SHP77 (cell line): Measurements from ENCODE around the gene DIPK1B.
A peak's percentile ranks its signal among the peaks of the same experiment; 100 is the strongest.

Experiments used
- DNase-seq, 2 experiments: peaks; one replicate each; lab custom pipeline; 2025; lab: John Stamatoyannopoulos, UW

Gene DIPK1B

DNA sequence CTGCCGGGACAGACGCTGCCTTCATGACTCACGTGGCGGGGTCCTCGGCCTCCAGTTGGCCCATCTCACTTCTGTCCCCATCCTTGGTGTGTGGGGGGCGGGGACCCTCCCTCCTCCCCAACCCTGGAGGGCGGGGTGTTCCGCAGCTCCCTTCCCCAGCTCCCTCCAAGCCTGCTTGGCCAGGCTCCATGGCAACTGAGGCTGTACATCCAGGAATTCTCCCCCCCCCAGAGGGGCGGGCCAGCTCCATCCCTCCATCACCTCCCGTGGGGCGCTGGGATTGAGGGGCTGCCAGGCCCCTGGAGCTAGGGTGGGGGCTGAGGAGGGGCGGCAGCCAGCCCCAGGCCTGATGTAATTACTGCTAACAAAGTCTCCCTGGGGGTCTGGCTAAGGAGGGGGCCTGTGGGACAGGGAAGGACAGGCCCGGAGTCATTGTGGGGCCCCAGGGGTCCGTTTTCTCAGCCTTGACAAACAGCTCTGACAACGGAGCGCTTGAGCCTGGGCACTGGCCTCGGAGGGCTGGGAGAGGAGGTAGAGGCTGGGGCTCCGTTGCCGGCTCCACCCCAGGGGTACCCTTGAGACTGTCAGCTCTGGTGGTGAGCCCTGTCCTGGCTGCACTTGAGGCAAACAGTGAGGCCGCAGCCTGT, 8.0 kb downstream of the DIPK1B start:
- no peak for DNase-seq

DNA sequence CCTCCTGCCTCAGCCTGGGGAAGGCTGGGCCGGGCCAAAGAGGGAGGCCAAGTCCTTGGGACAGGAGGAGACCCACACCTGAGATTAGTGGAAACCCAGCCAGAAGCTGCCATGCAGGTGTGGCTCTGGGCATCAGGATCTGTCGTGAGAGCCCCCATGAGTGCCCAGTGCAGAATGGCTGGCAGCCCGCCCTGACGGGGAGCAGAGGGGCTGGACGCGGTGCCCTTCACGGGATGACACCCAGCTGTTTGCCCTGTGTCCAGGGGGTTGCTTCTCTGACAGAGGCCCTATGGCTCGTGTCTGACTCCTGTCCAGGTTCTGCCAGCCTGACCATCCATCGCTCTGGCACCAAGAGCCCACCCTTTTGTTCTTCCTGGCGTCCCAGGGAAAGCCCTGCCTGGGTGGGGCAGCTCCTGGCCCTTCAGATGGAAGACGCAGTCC, 8.5 kb downstream of the DIPK1B start:
- DNase-seq, result no peak

DNA sequence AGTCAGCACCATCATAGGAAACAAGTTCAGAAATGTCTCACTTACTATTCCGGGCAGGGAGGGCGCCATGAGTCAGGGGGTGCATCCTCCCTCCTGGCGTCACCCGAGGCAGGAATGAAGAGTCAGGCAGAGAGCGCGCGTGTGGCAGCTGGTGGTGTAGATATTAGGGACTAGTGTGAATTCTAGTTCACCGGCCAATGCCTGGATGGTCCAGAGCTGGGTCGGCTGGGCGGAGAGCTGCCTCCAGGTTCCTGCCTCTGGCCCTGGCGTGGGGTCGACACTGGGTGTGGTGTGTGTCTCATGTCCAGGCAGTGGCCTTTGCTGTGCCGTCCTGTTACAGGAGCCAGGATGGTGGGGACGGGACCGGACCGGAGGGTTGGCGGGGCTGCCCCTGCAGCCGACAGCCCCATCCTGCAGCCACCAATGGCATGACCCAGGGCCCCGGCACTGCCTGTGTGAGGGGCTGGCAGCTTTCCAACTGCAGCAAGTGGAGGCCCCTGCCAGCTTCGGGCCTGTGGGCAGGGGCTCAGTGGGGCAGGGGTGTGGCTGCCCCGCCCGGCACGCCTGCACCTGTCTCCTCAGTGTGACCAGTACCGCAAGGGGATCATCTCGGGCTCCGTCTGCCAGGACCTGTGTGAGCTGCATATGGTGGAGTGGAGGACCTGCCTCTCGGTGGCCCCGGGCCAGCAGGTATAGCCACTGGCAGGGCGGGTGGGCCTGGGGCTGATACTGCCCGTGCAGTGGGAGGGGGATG, 9.1 kb downstream of the DIPK1B start:
- peak in 1 of 2 experiments; percentile 33 for DNase-seq

DNA sequence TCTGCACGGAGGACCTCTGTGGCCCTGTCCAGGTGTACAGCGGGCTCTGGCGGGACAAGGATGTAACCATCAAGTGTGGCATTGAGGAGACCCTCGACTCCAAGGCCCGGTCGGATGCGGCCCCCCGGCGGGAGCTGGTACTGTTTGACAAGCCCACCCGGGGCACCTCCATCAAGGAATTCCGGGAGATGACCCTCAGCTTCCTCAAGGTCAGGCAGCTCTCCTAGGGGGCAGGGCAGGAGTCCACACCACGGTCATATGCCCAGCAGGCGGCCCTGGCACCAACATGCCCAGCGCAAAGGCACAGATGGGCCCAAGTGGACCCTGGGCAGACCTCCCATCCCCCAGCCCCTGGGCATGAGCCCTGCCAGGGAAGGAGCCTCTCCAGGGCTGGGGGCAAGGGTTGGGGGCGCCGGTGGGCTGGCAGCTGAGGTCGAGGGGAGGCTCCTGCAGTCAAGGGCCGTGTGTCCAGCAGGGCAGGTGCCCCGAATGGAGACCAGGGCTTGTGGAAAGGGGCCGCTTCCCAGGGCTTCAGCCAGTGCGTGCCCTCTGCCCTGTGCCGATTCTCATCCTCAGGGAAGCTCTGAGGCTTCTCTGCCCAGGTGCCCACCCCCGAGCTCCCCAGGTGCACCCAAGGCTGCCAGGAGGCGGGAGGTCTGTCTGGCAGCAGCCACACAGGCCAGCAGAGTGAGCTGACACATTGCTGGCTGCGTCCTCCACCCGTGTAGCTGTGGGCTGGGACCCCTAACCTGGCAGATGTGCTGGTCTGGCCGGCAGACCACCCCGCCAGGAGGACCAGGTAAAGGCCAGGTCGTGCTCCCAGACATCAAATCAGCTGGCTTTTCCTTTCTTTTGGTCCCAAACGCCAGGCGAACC, 10.0 kb downstream of the DIPK1B start:
- no peak for DNase-seq

DNA sequence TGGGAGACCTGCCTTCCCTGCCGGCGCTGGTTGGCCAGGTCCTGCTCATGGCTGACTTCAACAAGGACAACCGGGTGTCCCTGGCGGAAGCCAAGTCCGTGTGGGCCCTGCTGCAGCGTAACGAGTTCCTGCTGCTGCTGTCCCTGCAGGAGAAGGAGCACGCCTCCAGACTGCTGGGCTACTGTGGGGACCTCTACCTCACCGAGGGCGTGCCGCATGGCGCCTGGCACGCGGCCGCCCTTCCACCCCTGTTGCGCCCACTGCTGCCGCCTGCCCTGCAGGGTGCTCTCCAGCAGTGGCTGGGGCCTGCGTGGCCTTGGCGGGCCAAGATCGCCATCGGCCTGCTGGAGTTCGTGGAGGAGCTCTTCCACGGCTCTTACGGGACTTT, 10.6 kb downstream of the DIPK1B start:
- DNase-seq, result no peak

DNA sequence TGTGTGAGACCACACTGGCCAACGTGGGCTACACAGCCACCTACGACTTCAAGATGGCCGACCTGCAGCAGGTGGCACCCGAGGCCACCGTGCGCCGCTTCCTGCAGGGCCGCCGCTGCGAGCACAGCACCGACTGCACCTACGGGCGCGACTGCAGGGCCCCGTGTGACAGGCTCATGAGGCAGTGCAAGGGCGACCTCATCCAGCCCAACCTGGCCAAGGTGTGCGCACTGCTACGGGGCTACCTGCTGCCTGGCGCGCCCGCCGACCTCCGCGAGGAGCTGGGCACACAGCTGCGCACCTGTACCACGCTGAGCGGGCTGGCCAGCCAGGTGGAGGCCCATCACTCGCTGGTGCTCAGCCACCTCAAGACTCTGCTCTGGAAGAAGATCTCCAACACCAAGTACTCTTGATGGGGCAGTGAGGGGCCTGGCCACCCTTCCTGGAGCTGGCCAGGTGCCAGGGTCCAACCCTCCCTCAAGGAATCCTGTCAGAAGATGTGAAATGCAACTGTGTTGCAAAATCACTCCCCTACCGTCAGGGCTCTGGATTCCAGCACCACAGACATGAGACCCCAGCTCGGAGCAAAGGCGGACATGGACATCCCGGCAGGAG, 11.1 kb downstream of the DIPK1B start:
- DNase-seq, result no peak

DNA sequence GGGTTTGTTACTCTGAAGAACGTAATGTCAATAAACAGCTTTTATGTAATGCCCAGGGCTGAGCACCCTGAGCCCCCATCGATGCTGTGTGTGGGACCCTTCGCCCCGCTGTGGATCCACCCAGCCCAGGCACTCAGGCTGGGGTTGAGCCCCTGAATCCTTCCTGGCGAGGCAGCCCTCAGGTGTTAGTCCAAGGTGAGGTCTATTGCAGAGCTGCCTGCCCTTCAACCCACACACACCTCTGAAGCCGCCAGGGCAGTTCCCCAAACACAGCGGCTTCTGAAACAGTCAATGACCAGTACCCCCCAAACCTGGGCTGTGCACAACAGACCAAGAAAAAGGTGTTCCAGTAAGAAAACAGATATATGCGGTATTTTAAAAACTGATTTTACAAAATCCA, 11.6 kb downstream of the DIPK1B start:
- DNase-seq, result no peak

DNA sequence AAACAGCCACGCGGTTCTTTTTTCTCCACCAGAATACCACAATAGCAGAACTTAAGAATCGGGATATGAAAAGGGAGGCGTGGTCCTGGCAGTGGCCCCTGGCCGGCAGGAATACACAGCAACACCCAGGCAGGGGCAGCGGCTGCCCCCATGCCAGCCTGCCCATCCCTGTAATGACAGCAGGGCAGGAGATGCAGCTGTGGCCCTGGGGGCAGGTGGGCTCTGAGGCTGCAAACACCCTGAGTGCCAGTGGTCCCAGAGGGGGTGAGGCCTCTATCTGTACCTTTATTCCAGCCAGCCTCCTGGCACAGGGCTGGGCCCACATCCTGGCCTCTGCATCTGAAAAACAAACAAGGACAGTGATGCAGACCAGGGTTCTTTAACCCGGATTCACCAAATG, 12.4 kb downstream of the DIPK1B start:
- DNase-seq, result no peak

DNA sequence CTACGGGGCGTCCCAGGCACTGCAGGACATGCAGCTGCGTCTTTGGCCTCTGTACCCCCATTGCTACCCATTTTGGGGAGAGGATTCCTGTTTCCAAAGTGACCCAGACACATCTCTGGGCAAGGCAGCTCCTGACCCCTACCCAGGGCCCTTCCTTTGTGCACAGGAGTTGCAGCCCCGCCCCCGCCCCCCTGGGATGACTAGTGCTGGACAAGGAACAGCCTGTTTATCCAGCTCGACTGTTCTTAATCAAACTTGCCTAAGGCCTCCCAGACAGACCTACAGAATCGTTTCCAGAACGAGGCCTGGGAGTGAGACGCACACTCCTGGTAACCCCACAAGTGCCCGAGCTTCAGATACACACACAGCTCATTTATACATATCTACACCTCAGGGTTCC, 13.2 kb downstream of the DIPK1B start:
- DNase-seq, result no peak

DNA sequence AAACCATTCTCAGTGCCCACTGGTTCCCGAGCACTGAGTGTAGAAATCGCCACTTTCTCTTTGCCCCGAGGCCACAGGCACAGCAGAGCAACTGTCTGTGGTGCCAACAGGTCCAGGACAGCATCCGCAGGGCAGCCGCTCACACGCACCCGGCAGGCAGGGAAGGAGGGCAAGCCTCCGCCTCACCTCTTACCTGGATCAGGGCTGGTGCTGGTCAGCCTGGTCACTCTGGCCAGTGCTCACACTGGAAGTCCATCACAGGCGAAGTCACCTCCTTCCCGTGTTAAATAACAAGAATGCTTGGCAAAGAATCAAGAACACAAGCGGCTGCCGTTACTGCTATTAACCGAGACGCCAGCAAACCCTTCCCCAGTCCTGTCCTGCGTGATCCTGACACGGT, 13.7 kb downstream of the DIPK1B start:
- DNase-seq, result no peak

DNA sequence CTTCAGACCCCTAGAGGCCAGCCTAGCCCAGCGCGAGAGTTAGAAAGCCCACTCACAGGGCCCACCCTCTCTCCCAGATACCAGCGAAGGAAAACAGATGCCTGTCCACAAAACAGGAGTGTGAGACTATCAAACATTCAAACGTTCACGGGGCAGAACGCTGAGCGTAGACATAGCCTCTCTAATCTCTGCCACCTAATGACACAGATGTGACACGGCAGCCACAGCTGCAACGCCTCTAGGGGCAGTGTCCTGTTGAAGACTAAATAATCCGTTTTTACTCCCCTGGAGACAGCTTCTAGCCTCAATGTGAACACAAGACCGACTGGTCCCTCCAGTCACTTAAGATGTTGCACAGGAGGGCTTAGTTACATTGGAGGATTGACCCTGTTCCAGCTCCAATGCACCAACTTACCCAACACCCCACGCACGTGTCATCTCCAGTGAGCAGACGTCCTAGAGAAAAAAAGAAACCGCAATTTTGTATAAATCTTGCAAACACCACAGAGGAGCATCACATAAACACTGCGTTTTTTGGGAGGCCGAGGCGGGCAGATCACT, 14.3 kb downstream of the DIPK1B start:
- DNase-seq, result no peak

DNA sequence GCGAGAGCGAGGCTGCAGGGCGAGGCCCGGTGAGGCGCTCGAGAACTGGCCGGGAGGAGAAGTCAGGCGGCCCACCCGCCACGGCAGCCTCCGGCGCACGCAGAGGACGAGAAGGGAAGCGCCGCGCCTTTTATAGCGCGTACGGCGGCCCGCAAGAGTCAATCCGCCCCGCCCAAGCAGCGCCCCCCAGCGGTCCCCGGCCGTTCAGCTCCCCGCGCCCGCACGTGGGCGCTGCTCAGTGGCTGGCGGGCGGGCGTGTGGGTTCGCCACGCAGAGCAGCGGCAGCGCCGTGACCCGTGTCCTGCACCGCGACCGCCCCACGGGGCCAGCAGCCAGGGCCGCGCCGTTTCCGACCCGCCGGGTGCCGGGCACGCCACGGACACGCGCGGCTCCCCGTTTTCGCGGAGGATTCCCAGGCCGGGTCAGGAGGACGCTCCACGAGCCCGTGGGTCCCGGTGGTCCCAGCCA, 15.7 kb downstream of the DIPK1B start:
- peak; percentile 58 to 77 for DNase-seq

DNA sequence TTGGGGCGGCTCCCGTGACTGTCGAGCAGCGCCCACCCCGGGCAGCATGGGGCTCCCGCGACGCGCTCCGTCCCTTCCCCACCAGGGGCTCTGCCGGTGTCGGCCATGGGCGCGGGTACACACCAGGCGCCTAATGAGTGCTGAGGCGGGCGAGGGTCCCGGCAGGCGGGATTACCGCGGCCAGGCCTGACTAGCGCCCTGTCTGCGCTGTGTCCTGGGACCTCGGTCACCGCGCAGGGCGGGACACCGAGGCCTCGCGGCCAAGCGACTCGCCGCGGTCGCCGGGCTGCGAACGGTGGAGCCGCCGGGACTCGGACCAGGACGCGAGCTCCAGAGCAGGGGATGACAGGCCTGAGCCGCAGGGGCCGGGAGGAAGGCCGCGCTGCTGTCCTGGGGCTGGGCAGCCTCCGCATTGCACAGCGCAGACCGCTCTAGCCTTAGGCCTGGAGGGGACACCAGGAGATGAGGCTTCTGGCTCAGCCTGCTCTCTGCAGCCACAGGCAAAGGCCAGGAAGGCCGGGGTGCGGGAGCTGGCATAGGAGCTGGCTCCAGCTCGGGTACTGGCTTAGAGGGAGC, 16.3 kb downstream of the DIPK1B start:
- no peak for DNase-seq

DNA sequence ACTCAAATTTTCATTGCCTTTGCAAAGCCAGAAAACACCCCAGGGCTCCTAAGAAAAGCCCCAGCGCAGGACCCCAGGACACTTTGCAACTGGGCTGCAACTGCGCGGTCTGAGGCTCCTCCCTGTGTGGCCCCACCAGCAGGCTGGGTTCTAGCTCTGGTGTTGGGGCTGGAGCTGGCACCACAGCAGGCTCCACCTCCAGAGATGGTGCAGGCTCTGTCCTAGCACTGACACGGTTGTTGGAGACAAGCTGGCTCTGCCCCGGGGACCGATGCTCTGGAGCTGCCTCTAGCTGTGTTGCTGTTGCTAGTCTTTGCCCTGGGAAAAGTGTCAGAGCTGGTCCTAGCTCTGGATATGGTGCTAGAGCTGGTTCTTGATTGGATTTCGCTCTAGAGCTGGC, 16.8 kb downstream of the DIPK1B start:
- no peak for DNase-seq

DNA sequence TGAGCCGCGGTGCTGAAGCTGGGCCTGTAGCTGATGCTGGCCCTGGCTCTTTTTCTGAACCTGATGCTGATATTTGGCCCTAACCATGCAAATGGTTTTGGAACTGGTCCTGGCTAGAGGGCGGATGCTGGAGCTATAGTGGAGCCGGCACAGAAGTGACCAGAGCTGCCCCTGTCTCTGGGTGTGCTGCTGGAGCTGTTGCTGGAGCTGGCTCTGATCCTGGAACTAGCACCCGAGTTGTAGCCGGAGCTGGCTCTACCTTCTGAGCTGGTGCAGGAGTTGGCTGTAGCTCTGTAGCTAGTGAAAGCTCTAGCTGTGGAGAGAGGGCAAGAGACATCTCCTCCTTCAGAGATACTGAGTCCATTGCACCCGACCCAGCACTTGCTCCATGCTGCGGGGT, 17.6 kb downstream of the DIPK1B start:
- DNase-seq, result no peak

DNA sequence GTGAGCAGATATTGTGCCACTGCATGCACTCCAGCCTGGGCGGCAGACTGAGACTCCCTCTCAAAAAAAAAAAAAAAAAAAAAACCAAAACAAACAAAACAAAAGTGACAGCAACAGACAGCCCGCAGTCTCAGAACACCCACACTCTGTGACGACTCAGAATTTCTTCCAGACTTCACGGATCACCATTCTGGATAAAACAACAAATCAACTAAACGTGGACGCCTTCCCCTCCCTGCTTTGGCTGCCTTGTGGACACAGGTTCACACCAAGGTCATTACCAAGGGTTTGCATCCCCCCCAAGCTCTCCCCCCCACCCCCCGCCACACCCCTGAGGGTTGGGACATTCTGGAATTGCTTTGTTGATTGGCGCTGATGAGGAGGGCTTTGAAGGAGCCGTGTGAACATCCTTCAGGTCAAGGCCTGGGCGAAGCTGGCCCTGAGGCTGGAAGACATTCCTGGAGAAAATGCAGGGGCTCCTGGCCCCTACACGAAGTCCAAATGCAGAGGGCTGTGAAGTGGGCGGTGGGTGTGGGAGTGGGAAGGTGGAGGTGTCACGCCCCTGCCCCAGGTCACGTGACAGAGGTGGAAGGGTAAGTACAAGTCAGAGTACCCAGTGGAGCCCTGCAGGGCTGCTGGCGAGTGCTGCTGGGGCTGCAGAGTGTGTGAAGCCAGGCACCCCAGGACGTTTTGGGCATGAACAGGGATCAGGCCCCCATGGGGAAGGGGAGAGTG, 20.2 kb downstream of the DIPK1B start:
- DNase-seq, result no peak

DNA sequence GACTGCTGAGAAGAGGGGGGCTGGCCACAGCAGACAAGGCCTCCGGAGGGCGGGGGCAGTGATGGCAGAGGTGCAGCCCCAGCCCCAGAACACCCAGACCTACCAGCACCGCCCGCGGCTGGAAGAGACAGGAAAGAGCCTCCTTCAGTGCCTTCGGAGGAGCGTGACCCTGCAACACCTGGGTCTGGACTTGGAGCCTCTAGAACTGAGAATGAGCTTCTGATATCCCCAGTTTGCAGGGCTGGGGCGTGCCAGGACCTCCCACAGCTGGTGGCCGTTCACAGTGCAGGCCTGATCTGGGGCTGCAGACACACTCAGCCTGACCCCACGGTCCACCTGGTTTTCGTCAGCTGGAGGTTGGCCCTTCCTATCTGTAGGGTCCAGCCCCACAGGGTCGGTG, 21.2 kb downstream of the DIPK1B start:
- no peak for DNase-seq

DNA sequence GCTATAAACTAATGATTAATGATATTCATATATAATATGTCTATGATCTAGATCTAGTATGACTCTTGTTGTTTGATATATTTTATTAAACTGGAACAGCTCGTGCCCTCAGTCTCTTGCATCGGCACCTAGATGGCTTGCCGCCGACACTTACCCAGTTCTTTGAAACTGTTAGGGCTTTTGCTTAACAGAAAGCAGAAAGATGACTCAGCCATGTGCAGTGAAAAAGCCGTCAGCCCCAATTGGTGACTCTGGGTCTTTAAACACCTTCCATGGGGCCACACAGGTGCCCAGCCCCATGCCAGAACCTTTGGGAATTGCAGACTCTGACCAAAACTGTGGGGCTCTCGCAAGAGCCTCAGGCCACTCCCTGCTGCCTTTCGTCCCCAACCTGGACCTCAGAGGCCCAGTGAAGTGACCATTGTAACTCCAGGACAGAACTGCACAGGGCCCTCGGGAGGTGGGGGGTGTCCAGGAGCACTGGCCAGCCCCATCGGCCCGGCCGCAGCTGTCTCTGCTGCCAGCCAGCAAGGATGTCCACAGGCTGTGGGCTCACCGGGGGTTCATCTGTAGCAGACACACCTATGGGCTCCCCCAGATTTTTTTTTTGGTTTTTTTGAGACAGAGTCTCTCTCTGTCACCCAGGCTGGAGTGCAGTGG, 22.6 kb downstream of the DIPK1B start:
- no peak for DNase-seq

DNA sequence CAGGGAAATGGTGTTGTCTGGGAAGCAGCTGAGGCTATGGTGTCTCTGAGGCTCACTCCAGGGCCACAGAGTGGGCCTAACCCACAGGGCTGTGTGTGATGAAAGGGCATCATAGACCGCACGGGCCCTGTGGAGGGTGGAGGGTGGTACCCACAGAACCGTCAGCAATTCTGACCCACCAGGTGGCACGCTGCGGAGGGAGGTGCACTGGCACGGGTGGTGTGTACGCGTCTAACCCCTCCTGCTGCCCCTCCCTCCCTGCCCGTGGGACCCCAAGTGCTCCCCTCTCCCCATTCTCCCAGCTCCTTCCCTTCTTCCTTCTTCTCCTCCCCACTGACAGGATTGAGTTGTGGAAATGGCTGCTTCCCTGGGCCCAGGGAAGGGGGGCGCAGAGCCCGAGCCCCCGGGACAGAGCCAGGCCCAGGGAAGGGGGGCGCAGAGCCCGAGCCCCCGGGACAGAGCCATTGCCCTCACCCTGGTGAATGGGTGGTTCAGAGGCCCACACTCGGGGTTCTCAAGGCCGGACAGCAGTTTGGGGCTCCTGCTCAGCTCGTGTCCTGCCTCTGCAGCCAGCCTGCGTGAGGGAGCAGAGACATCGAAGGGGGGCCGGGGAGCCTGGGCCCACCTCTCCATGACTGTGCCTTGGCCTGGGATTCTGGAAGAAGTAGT, 23.6 kb downstream of the DIPK1B start:
- no peak for DNase-seq

DNA sequence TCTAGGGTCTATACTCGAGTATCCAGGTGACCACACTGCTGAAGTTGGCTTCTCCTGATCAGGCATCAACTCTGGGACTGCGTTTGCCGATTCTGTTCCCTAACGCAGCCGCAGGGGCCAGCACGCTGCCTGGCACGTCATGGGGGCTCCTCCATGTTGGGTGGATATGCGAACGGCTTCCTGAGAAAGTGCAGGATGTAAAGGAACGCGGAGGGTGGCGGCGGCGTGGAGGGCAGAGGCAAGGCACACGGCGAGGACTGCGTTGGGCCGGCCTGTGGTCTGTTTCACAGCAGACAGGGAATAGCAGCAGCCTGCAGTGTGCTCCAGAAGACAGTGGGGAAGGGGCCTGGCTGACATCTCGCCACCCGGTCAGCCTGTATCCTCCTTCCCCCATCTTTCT, 26.6 kb downstream of the DIPK1B start:
- DNase-seq, result no peak
